ENCODE measurements around the gene ARHGAP4.
A peak's percentile ranks its signal among the peaks of the same experiment; 100 is the strongest.

ARHGAP4 gene

DNA sequence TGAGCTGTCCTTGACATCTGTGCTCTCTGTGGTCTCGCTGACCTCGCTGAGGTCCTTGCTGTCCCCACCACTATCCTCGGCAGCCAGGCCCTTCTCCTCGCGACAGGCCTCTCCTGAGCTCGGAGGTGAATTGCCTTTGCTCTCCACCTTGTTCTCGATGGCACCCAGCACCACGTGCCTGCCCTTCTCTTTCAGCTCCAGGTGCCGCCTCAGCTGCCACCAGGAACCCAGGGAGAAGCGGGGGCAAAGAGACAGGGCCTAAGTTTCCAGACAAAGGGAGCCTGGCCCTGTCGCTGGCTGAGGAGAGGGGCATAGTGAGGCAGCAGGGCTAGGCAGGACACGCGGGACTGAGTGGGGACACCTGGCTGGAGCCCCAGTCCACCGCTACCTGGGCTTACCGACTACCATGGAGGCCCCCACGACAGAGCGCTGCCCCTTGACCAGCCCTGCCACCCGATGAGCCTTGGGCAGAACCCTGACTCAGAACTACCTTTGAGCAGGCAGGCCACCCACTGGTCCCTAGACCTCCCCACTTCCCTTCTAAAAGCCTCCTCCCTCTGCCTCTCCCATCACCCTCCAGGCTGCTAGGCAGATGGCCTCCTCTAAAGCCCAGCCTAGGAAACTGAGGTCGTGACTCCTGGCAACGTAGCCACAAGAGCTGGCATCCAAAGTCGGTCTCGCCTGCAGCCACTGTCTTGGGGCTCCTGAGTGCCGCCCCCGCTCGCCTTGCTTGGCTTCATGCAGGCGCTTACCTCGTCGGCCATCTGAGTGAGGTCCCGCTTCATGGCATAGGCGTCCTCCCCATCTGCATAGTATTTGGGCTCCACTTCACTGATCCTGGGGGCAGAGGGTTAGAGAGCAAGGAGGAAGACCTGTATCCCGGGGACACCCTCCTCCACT, 4.2 kb upstream of the ARHGAP4 start:
- Histone ChIP-seq H3K4me1 (ENCODE audit: insufficient read depth, insufficient read length) (no peaks in the 10 kb centered on the region), H3K9me3 (ENCODE audit: insufficient read depth, low read length) (no peaks in the 10 kb centered on the region), H3K4me3 (ENCODE audit: insufficient read length, low read depth) (no peak overlapping the region), H3K27me3 (ENCODE audit: insufficient read depth, insufficient read length) (no peaks in the 10 kb centered on the region), H3K9ac (ENCODE audit: insufficient read length, low read depth) (no peak overlapping the region), H3K36me3 (ENCODE audit: insufficient read depth, insufficient read length, low read length) (peaks cover 35% of the 10 kb centered on the region)
- no peak for DNase-seq (ENCODE audit: low read depth, low spot score)
- TF ChIP-seq SUZ12 (IDR thresholded peaks at IDR 0.05; ENCODE audit: extremely low read depth, insufficient read depth, insufficient read length) = no peak

DNA sequence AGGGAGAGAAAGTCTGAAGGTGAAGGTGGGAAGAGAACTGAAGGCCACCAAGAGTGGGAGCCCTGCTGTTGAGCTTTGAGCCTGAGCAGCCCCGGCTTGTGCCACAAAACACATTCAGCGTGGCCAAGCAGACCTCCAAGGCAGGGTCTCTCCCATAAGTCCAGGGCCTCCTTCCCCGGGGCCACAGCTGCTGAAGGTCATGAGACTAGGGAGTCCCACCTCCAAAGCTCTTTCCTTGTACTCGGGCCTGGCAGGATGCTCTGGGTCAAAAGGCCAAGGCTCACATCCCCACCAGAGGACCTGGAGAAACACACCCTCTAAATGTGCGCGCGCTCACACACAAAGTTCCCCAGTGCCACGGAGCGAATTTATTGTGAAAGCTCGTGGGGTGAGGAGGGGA, 3.5 kb upstream of the ARHGAP4 start:
- Histone ChIP-seq H3K4me1 (ENCODE audit: insufficient read depth, insufficient read length) (no peaks in the 10 kb centered on the region), H3K4me3 (ENCODE audit: insufficient read length, low read depth) (no peak overlapping the region), H3K27me3 (ENCODE audit: insufficient read depth, insufficient read length) (no peaks in the 10 kb centered on the region), H3K36me3 (ENCODE audit: insufficient read depth, insufficient read length, low read length) (peaks cover 35% of the 10 kb centered on the region), H3K9me3 (ENCODE audit: insufficient read depth, low read length) (no peaks in the 10 kb centered on the region), H3K9ac (ENCODE audit: insufficient read length, low read depth) (no peak overlapping the region)
- DNase-seq (ENCODE audit: low read depth, low spot score) = no peak
- no peak for TF ChIP-seq YY1 (IDR thresholded peaks at IDR 0.05; ENCODE audit: insufficient read depth, insufficient read length)
- TF ChIP-seq SUZ12 (IDR thresholded peaks at IDR 0.05; ENCODE audit: extremely low read depth, insufficient read depth, insufficient read length) = no peak
- TF ChIP-seq ZNF274 (IDR thresholded peaks at IDR 0.05; ENCODE audit: low read depth, low read length) = no peak

DNA sequence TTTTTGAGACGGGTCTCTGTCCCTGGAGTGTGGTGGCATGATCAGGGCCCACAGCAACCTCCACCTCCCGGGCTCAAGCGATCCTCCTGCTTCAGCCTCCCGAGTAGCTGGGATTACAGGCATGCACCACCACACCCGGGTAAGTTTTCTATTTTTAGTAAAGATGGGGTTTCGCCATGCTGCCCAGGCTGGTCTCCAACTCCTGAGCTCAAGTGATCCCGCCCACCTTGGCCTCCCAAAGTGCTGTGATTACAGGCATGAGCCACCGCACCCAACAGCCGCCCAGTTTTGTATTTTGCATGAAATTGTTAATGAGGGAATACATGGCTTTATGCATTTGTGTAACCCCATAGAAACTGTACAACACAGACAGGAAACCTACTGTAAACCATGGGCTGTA, 2.8 kb upstream of the ARHGAP4 start:
- H3K27me3 ChIP-seq (ENCODE audit: insufficient read depth, insufficient read length) = no peaks in the 10 kb centered on the region
- DNase-seq (ENCODE audit: low read depth, low spot score) = no peak
- H3K9me3 ChIP-seq (ENCODE audit: insufficient read depth, low read length) = no peaks in the 10 kb centered on the region
- TF ChIP-seq YY1 (IDR thresholded peaks at IDR 0.05; ENCODE audit: insufficient read depth, insufficient read length) (no peak), ZNF274 (IDR thresholded peaks at IDR 0.05; ENCODE audit: low read depth, low read length) (no peak), SUZ12 (IDR thresholded peaks at IDR 0.05; ENCODE audit: extremely low read depth, insufficient read depth, insufficient read length) (no peak)
- H3K36me3 ChIP-seq (ENCODE audit: insufficient read depth, insufficient read length, low read length) = peaks cover 35% of the 10 kb centered on the region
- no peak overlapping the region for H3K4me3 ChIP-seq (ENCODE audit: insufficient read length, low read depth)
- H3K9ac ChIP-seq (ENCODE audit: insufficient read length, low read depth) = no peak overlapping the region
- no peaks in the 10 kb centered on the region for H3K4me1 ChIP-seq (ENCODE audit: insufficient read depth, insufficient read length)

DNA sequence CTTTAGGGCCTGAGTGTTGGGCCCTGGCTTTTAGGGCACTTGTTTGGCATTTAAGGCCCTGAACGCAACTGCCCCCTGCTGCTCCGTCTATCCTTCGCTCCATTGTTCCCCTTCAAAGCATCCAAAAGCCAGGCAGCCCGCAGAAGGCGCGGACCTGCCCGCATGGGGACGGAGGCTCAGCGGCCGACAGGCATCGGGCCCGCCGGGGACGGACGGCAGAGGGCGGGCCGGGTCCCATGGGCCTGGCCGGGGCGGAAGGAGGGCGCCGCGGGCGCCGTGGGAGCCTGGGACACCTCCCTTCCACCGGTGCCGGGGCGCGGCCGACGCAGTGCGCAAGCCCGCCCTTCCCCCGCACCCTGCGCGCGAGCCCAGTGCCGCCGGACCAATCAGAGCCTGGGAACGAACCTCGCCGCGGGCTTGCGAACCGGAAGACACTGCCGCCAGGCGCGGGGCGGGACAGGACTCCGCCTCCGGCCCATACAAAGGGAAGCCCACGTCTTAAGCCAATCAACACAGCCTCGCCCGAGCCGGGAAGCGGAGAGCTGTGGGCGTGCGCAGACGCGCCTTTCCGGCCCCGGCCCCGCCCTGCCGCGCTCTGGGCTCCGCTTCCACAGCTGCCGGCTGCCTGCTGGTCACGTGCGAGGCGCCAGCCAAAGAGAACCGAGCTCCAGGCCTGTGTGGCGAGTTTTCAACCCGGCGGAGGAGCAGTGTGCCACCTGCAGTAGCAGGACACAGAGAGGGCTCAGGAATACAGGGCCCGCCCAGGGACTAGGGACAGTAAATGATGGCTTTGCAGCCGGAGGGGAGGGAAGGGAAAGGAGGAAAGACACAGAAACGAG, 2.1 kb upstream of the ARHGAP4 start:
- no peaks in the 10 kb centered on the region for H3K9me3 ChIP-seq (ENCODE audit: insufficient read depth, low read length)
- H3K36me3 ChIP-seq (ENCODE audit: insufficient read depth, insufficient read length, low read length) = peaks cover 35% of the 10 kb centered on the region
- no peaks in the 10 kb centered on the region for H3K4me1 ChIP-seq (ENCODE audit: insufficient read depth, insufficient read length)

DNA sequence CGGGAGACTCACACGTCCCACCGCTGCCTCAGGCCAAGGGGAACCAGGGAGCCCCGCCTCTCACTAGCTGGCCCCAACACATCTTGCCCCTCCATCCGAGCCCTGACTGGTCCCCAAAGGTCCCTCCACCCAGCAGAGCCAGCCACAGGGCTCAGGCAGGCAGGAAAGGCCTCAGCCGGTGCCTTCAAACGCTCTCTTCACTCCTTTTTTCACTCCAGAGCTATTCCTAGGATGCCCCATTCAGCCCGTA, 1.5 kb upstream of the ARHGAP4 start:
- TF ChIP-seq ZNF274 (IDR thresholded peaks at IDR 0.05; ENCODE audit: low read depth, low read length) = no peak
- no peak for TF ChIP-seq SUZ12 (IDR thresholded peaks at IDR 0.05; ENCODE audit: extremely low read depth, insufficient read depth, insufficient read length)
- DNase-seq (ENCODE audit: low read depth, low spot score) = no peak

More for the DNA sequence above, 2.1 kb upstream of the ARHGAP4 start:
- peak overlapping the region; percentile 50 for H3K4me3 ChIP-seq (ENCODE audit: insufficient read length, low read depth)
- peak; percentile 87 for DNase-seq (ENCODE audit: low read depth, low spot score)
- no peak for TF ChIP-seq YY1 (IDR thresholded peaks at IDR 0.05; ENCODE audit: insufficient read depth, insufficient read length)
- no peak for TF ChIP-seq ZNF274 (IDR thresholded peaks at IDR 0.05; ENCODE audit: low read depth, low read length)
- TF ChIP-seq SUZ12 (IDR thresholded peaks at IDR 0.05; ENCODE audit: extremely low read depth, insufficient read depth, insufficient read length) = no peak
- H3K9ac ChIP-seq (ENCODE audit: insufficient read length, low read depth) = peak overlapping the region; percentile 76
- no peaks in the 10 kb centered on the region for H3K27me3 ChIP-seq (ENCODE audit: insufficient read depth, insufficient read length)

DNA sequence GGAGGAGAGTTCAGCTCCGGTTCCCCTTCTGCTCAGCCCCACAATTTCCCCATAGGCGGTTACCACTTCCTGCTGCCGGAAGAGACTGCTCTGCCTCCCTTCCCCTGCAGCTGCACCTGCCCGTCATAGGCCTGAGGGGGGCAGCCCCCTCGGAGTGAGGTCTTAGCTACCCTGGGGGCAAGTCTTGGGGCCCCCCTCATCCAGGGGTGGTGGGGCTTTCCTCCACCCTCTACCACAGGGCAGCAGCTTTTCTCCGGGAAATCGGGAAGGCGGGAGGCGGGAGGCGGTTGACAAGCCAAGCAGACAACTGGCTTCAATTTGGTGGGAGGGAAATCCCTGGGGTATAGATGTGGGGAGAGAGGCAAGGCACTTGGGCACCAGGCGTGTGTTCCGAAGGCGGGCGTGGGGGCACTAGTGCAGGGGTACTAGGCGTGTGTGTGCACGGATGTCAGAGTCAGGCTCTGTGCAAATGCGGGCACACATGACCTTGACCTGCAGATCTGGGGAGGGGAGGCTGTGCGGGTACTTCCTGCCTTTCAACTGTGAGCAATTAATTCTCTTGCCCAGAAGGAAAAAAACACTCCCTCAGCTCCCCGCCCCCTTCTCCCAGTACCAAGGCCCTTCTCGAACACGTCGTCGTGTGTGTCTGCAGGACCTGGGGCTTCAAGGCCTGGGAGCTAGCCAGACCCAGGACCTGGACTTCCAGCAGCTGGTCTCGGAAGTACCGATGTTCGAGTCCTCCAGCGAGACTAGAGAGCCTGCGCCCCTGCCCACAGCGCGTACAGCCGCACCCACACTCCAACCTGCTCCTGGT, 1.0 kb upstream of the ARHGAP4 start:
- Histone ChIP-seq H3K4me1 (ENCODE audit: insufficient read depth, insufficient read length) (no peaks in the 10 kb centered on the region), H3K36me3 (ENCODE audit: insufficient read depth, insufficient read length, low read length) (peaks cover 28% of the 10 kb centered on the region), H3K9ac (ENCODE audit: insufficient read length, low read depth) (peak overlapping the region; percentile 76), H3K27me3 (ENCODE audit: insufficient read depth, insufficient read length) (no peaks in the 10 kb centered on the region), H3K9me3 (ENCODE audit: insufficient read depth, low read length) (no peaks in the 10 kb centered on the region), H3K4me3 (ENCODE audit: insufficient read length, low read depth) (peak overlapping the region; percentile 50)
- TF ChIP-seq SUZ12 (IDR thresholded peaks at IDR 0.05; ENCODE audit: extremely low read depth, insufficient read depth, insufficient read length) = no peak
- no peak for TF ChIP-seq ZNF274 (IDR thresholded peaks at IDR 0.05; ENCODE audit: low read depth, low read length)
- no peak for TF ChIP-seq YY1 (IDR thresholded peaks at IDR 0.05; ENCODE audit: insufficient read depth, insufficient read length)
- DNase-seq (ENCODE audit: low read depth, low spot score) = no peak

More for the DNA sequence above, 1.5 kb upstream of the ARHGAP4 start:
- Histone ChIP-seq H3K4me3 (ENCODE audit: insufficient read length, low read depth) (peak overlapping the region; percentile 50), H3K36me3 (ENCODE audit: insufficient read depth, insufficient read length, low read length) (peaks cover 33% of the 10 kb centered on the region), H3K9me3 (ENCODE audit: insufficient read depth, low read length) (no peaks in the 10 kb centered on the region), H3K4me1 (ENCODE audit: insufficient read depth, insufficient read length) (no peaks in the 10 kb centered on the region), H3K27me3 (ENCODE audit: insufficient read depth, insufficient read length) (no peaks in the 10 kb centered on the region), H3K9ac (ENCODE audit: insufficient read length, low read depth) (peak overlapping the region; percentile 76)

DNA sequence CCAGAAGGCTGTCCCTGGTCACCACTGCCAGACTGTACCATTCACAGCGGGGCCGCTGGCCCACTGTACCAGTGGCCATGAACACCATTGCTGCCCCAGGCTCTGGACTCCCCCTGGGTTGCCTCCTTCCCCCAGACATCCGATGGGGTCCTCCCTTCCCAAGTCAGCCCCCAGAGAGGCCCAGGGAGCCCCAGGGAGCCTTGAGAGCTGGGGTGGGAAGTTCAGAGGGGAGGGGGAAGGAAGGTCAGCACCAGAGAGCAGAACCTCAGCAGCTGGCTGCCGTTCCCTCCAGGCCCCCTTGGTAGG, 441 bp upstream of the ARHGAP4 start:
- no peaks in the 10 kb centered on the region for H3K4me1 ChIP-seq (ENCODE audit: insufficient read depth, insufficient read length)
- no peak for DNase-seq (ENCODE audit: low read depth, low spot score)
- peak overlapping the region; percentile 76 for H3K9ac ChIP-seq (ENCODE audit: insufficient read length, low read depth)
- H3K9me3 ChIP-seq (ENCODE audit: insufficient read depth, low read length) = no peaks in the 10 kb centered on the region
- H3K4me3 ChIP-seq (ENCODE audit: insufficient read length, low read depth) = peak overlapping the region; percentile 43
- no peaks in the 10 kb centered on the region for H3K27me3 ChIP-seq (ENCODE audit: insufficient read depth, insufficient read length)
- peaks cover 23% of the 10 kb centered on the region for H3K36me3 ChIP-seq (ENCODE audit: insufficient read depth, insufficient read length, low read length)
- no peak for TF ChIP-seq YY1 (IDR thresholded peaks at IDR 0.05; ENCODE audit: insufficient read depth, insufficient read length)
- TF ChIP-seq SUZ12 (IDR thresholded peaks at IDR 0.05; ENCODE audit: extremely low read depth, insufficient read depth, insufficient read length) = no peak
- no peak for TF ChIP-seq ZNF274 (IDR thresholded peaks at IDR 0.05; ENCODE audit: low read depth, low read length)

All from NT2/D1 (cell line).